ENCODE measurements around the gene HDGFL2.
A peak's percentile ranks its signal among the peaks of the same experiment; 100 is the strongest.
"Not testable (repeated sequence)": the region's sequence is repeated elsewhere in the genome, so short reads cannot be mapped to it uniquely, and the experiment has no call there.

HDGFL2 gene

GRCh38 chr19:4525563-4526002 is 53.5 kb downstream of the HDGFL2 start:
- Histone ChIP-seq H3K27me3 (no peaks in the 10 kb centered on the region), H3K36me3 (no peaks in the 10 kb centered on the region), H3K9ac (no peak overlapping the region), H3K4me1 (peaks cover 24% of the 10 kb centered on the region), H3K27ac (no peak overlapping the region), H3K4me3 (no peak overlapping the region), H3K9me3 (no peaks in the 10 kb centered on the region), H4K20me1 (no peaks in the 10 kb centered on the region), H3K4me2 (no peak overlapping the region)
- no peak for TF ChIP-seq Cebpa-rat (IDR thresholded peaks at IDR 0.05)

- H3K4me3 ChIP-seq, H3K36me3 ChIP-seq, H3K9ac ChIP-seq, H4K20me1 ChIP-seq, H3K27me3 ChIP-seq, H3K9me3 ChIP-seq, H3K27ac ChIP-seq: not testable (repeated sequence)
- H3K4me2 ChIP-seq, result peak overlapping the region; percentile 19; the same call in 1 of the 2 replicates
- peaks cover 17% of the 10 kb centered on the region for H3K4me1 ChIP-seq
These were observed 55.3 kb downstream of the HDGFL2 start for GRCh38 chr19:4527377-4527776.

- TF ChIP-seq Cebpa-rat (IDR thresholded peaks at IDR 0.05), result no peak
- H3K4me1 ChIP-seq, result peaks cover 15% of the 10 kb centered on the region
- no peak overlapping the region for H3K4me3 ChIP-seq
- no peak overlapping the region for H3K4me2 ChIP-seq
- H3K9me3 ChIP-seq, result no peaks in the 10 kb centered on the region
- no peak overlapping the region for H3K9ac ChIP-seq
- H3K27me3 ChIP-seq, result no peaks in the 10 kb centered on the region
- no peaks in the 10 kb centered on the region for H3K36me3 ChIP-seq
- H3K27ac ChIP-seq, result no peak overlapping the region
- no peaks in the 10 kb centered on the region for H4K20me1 ChIP-seq
These were observed 56.7 kb downstream of the HDGFL2 start for GRCh38 chr19:4528843-4529242.

- TF ChIP-seq Cebpa-rat (IDR thresholded peaks at IDR 0.05), result no peak
- Histone ChIP-seq H3K9ac (no peak overlapping the region), H3K36me3 (no peaks in the 10 kb centered on the region), H3K9me3 (no peaks in the 10 kb centered on the region), H3K27ac (no peak overlapping the region), H3K4me2 (no peak overlapping the region), H3K4me1 (peaks cover 18% of the 10 kb centered on the region), H3K27me3 (0 out of 2 replicates have a peak, but pooled peaks cover 3% of the 10 kb centered on the region), H4K20me1 (no peaks in the 10 kb centered on the region), H3K4me3 (no peak overlapping the region)
These were observed 57.9 kb downstream of the HDGFL2 start for GRCh38 chr19:4529924-4530522.

GRCh38 chr19:4531562-4532165 is 59.6 kb downstream of the HDGFL2 start:
- peaks cover 27% of the 10 kb centered on the region for H3K4me1 ChIP-seq
- no peak for TF ChIP-seq Cebpa-rat (IDR thresholded peaks at IDR 0.05)
- no peaks in the 10 kb centered on the region for H3K36me3 ChIP-seq
- H3K9me3 ChIP-seq, result no peaks in the 10 kb centered on the region
- no peak overlapping the region for H3K27ac ChIP-seq
- H3K4me3 ChIP-seq, result no peak overlapping the region
- H4K20me1 ChIP-seq, result no peaks in the 10 kb centered on the region
- no peak overlapping the region; the same call in 1 of the 2 replicates for H3K4me2 ChIP-seq
- H3K27me3 ChIP-seq, result 0 out of 2 replicates have a peak, but pooled peaks cover 3% of the 10 kb centered on the region
- no peak overlapping the region for H3K9ac ChIP-seq

GRCh38 chr19:4533334-4533733 is 61.2 kb downstream of the HDGFL2 start:
- no peak for TF ChIP-seq Cebpa-rat (IDR thresholded peaks at IDR 0.05)
- Histone ChIP-seq H3K27me3 (0 out of 2 replicates have a peak, but pooled peaks cover 3% of the 10 kb centered on the region), H4K20me1 (no peaks in the 10 kb centered on the region), H3K4me2 (no peak overlapping the region), H3K9me3 (no peaks in the 10 kb centered on the region), H3K27ac (no peak overlapping the region), H3K4me3 (no peak overlapping the region), H3K9ac (no peak overlapping the region), H3K36me3 (no peaks in the 10 kb centered on the region), H3K4me1 (peaks cover 25% of the 10 kb centered on the region)

GRCh38 chr19:4533835-4534424 is 61.8 kb downstream of the HDGFL2 start:
- no peaks in the 10 kb centered on the region for H4K20me1 ChIP-seq
- H3K9me3 ChIP-seq, result no peaks in the 10 kb centered on the region
- H3K36me3 ChIP-seq, result no peaks in the 10 kb centered on the region
- no peak overlapping the region for H3K4me2 ChIP-seq
- no peak for TF ChIP-seq Cebpa-rat (IDR thresholded peaks at IDR 0.05)
- H3K4me3 ChIP-seq, result no peak overlapping the region
- H3K9ac ChIP-seq, result no peak overlapping the region
- H3K27ac ChIP-seq, result no peak overlapping the region
- peaks cover 25% of the 10 kb centered on the region for H3K4me1 ChIP-seq
- H3K27me3 ChIP-seq, result 0 out of 2 replicates have a peak, but pooled peaks cover 3% of the 10 kb centered on the region

- no peak for TF ChIP-seq Cebpa-rat (IDR thresholded peaks at IDR 0.05)
- H3K36me3 ChIP-seq, result no peaks in the 10 kb centered on the region
- no peaks in the 10 kb centered on the region for H3K9me3 ChIP-seq
- no peaks in the 10 kb centered on the region for H4K20me1 ChIP-seq
- H3K4me1 ChIP-seq, result peaks cover 31% of the 10 kb centered on the region
- H3K4me2 ChIP-seq, result peak within 1 kb of the TSS; percentile 28
- H3K27me3 ChIP-seq, result 0 out of 2 replicates have a peak, but pooled peaks cover 3% of the 10 kb centered on the region
- no peak within 1 kb of the TSS for H3K4me3 ChIP-seq
- H3K27ac ChIP-seq, result no peak within 1 kb of the TSS
- no peak within 1 kb of the TSS for H3K9ac ChIP-seq
These were observed 63.0 kb downstream of the HDGFL2 start, which contains the start of gene PLIN5 for GRCh38 chr19:4534836-4535658. TSS of gene PLIN5 (minus strand) at chr19:4535224. CDS start at chr19:4534074, 1,150 bp downstream.

- Histone ChIP-seq H3K27me3 (0 out of 2 replicates have a peak, but pooled peaks cover 3% of the 10 kb centered on the region), H3K4me1 (peaks cover 32% of the 10 kb centered on the region)
- no peak for TF ChIP-seq Cebpa-rat (IDR thresholded peaks at IDR 0.05)
These were observed 64.7 kb downstream of the HDGFL2 start for GRCh38 chr19:4536798-4537197.

More at GRCh38 chr19:4536798-4537197, 64.7 kb downstream of the HDGFL2 start:
- Histone ChIP-seq H3K9ac (no peak overlapping the region), H3K4me2 (peak overlapping the region; percentile 32), H3K36me3 (no peaks in the 10 kb centered on the region), H3K27ac (no peak overlapping the region), H4K20me1 (no peaks in the 10 kb centered on the region), H3K4me3 (no peak overlapping the region), H3K9me3 (peaks cover 9% of the 10 kb centered on the region)
